ENCODE results near the gene OVOL2. TPM values are rescaled to one million over a fixed set of nuclear protein-coding genes. Genes with fewer than 3 reads are reported as not detected.

OVOL2 gene
- total RNA-seq, 2 experiments from 2014 or later, result not detected

- Mint-ChIP-seq H3K4me1 (ENCODE audit: low read depth) (no peaks in the 10 kb centered on the region), H3K27me3 (peaks cover 78% of the 10 kb centered on the region), H3K27ac (no peak overlapping the region), H3K4me3 (no peak overlapping the region), H3K36me3 (ENCODE audit: low read depth) (no peaks in the 10 kb centered on the region), H3K9me3 (no peaks in the 10 kb centered on the region)
- intact Hi-C loops (cut with DNase I, micrococcal nuclease), result no loop called here
- ATAC-seq (ENCODE audit: poor library complexity) (no peak), DNase-seq (no peak)
- Histone ChIP-seq H3K4me3 (ENCODE audit: low read length) (no peak overlapping the region), H3K36me3 (ENCODE audit: insufficient read depth, low read length) (no peaks in the 10 kb centered on the region), H3K9me3 (ENCODE audit: control insufficient read depth in 1 of 2, insufficient read depth in 1 of 2, low read length in 2 of 2) (peaks cover 0 to 3% of the 10 kb centered on the region in 2 experiments), H3K4me1 (ENCODE audit: insufficient read depth, low read length) (no peaks in the 10 kb centered on the region), H3K27ac (ENCODE audit: low read depth in 1 of 2, low read length in 2 of 2) (no peak overlapping the region), H3K27me3 (ENCODE audit: control insufficient read depth in 1 of 2, insufficient read depth in 2 of 2, low read length in 2 of 2) (peaks cover 20 to 22% of the 10 kb centered on the region in 2 experiments)
- ChIA-PET POLR2A (no interaction called here), CTCF (no interaction called here)
- no peak for TF ChIP-seq CTCF (IDR thresholded peaks at IDR 0.05)
Measured at GRCh38 chr20:18050628-18051027, 7.1 kb downstream of the OVOL2 start.

- ChIA-PET CTCF (interaction anchor here (0.6 kb wide), 1 partner anchor 37 kb away, joined by 4 read pairs; no protein-coding TSS in a partner anchor), POLR2A (no interaction called here)
- intact Hi-C loops (cut with DNase I, micrococcal nuclease), result no loop called here
- Mint-ChIP-seq H3K27ac (no peak overlapping the region), H3K4me3 (no peak overlapping the region), H3K36me3 (ENCODE audit: low read depth) (no peaks in the 10 kb centered on the region), H3K9me3 (peaks cover 3% of the 10 kb centered on the region), H3K27me3 (peaks cover 76% of the 10 kb centered on the region), H3K4me1 (ENCODE audit: low read depth) (no peaks in the 10 kb centered on the region)
- no peak overlapping the region for H3K27ac ChIP-seq (ENCODE audit: low read depth in 1 of 2, low read length in 2 of 2)
- TF ChIP-seq CTCF (IDR thresholded peaks at IDR 0.05), result no peak
- H3K4me3 ChIP-seq (ENCODE audit: low read length), result no peak overlapping the region
- peaks cover 0 to 6% of the 10 kb centered on the region in 2 experiments for H3K9me3 ChIP-seq (ENCODE audit: control insufficient read depth in 1 of 2, insufficient read depth in 1 of 2, low read length in 2 of 2)
- DNase-seq (no peak), ATAC-seq (ENCODE audit: poor library complexity) (no peak)
- no peaks in the 10 kb centered on the region for H3K4me1 ChIP-seq (ENCODE audit: insufficient read depth, low read length)
- H3K36me3 ChIP-seq (ENCODE audit: insufficient read depth, low read length), result no peaks in the 10 kb centered on the region
- peaks cover 7 to 10% of the 10 kb centered on the region in 2 experiments for H3K27me3 ChIP-seq (ENCODE audit: control insufficient read depth in 1 of 2, insufficient read depth in 2 of 2, low read length in 2 of 2)
Measured at GRCh38 chr20:18048176-18048575, 9.5 kb downstream of the OVOL2 start.

GRCh38 chr20:18046535-18046934, 11.2 kb downstream of the OVOL2 start:
- intact Hi-C loops (cut with DNase I, micrococcal nuclease), result no loop called here
- H3K9me3 Mint-ChIP-seq, result peaks cover 3% of the 10 kb centered on the region
- no peaks in the 10 kb centered on the region for H3K36me3 Mint-ChIP-seq (ENCODE audit: low read depth)
- DNase-seq (no peak), ATAC-seq (ENCODE audit: poor library complexity) (no peak)
- no peak overlapping the region for H3K4me3 Mint-ChIP-seq
- no peak for TF ChIP-seq CTCF (IDR thresholded peaks at IDR 0.05)
- H3K36me3 ChIP-seq (ENCODE audit: insufficient read depth, low read length), result no peaks in the 10 kb centered on the region
- peaks cover 2 to 13% of the 10 kb centered on the region in 2 experiments for H3K27me3 ChIP-seq (ENCODE audit: control insufficient read depth in 1 of 2, insufficient read depth in 2 of 2, low read length in 2 of 2)
- H3K4me1 ChIP-seq (ENCODE audit: insufficient read depth, low read length), result no peaks in the 10 kb centered on the region
- H3K27ac Mint-ChIP-seq, result no peak overlapping the region
- peaks cover 0 to 13% of the 10 kb centered on the region in 2 experiments for H3K9me3 ChIP-seq (ENCODE audit: control insufficient read depth in 1 of 2, insufficient read depth in 1 of 2, low read length in 2 of 2)
- H3K27me3 Mint-ChIP-seq, result peaks cover 69% of the 10 kb centered on the region
- ChIA-PET POLR2A (no interaction called here), CTCF (interaction anchor here (0.6 kb wide), 1 partner anchor 68 kb away, joined by 3 read pairs; no protein-coding TSS in a partner anchor)
- H3K4me3 ChIP-seq (ENCODE audit: low read length), result no peak overlapping the region
- H3K27ac ChIP-seq (ENCODE audit: low read depth in 1 of 2, low read length in 2 of 2), result no peak overlapping the region
- H3K4me1 Mint-ChIP-seq (ENCODE audit: low read depth), result no peaks in the 10 kb centered on the region

Measured in CD4-positive, alpha-beta T cell (primary cell).